ENCODE data around the gene MATN1. TPM values are rescaled to one million over a fixed set of nuclear protein-coding genes. Genes with fewer than 3 reads are reported as not detected.

MATN1 gene
- total RNA-seq, 4 donors from 2014 or later: 0.98 TPM; not detected in 3

DNA sequence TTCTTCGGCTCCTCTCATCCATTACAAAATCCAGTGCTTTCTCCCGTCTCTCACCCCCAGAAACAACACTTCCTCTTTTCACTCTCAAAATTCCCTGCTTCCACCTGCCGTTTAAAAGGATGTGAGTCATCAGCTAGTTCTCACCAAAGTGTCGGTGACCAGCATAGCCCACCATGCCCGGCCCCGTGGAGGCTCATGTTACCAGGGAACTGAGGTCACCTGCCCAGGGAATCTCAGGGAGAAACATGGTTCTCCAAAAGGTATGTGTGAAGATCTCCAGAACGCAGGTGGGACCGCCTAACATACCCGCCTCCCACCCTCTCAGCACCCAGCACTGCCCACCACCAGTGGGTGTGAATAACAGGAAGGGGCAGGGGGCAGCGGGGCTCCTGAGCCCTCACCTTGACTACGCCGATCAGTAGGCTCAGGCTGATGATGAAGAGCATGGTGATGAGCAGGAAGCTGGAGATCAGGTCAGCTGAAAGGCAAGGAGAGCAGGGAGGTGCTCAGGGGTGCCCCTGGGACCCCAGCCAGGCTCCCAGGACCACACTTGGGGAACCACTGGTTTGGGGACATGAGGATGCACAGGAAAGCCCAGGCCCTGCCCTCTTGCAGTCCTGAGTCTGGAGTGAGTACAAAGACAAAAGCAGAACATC, 18.0 kb upstream of the MATN1 start:
- TF ChIP-seq, protein P1, sequence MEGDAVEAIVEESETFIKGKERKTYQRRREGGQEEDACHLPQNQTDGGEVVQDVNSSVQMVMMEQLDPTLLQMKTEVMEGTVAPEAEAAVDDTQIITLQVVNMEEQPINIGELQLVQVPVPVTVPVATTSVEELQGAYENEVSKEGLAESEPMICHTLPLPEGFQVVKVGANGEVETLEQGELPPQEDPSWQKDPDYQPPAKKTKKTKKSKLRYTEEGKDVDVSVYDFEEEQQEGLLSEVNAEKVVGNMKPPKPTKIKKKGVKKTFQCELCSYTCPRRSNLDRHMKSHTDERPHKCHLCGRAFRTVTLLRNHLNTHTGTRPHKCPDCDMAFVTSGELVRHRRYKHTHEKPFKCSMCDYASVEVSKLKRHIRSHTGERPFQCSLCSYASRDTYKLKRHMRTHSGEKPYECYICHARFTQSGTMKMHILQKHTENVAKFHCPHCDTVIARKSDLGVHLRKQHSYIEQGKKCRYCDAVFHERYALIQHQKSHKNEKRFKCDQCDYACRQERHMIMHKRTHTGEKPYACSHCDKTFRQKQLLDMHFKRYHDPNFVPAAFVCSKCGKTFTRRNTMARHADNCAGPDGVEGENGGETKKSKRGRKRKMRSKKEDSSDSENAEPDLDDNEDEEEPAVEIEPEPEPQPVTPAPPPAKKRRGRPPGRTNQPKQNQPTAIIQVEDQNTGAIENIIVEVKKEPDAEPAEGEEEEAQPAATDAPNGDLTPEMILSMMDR (IDR thresholded peaks at IDR 0.05): no peak
- no peak for TF ChIP-seq POLR2AphosphoS5 (IDR thresholded peaks at IDR 0.05)
- TF ChIP-seq EP300 (IDR thresholded peaks at IDR 0.05): no peak
- no peak for TF ChIP-seq POLR2A (IDR thresholded peaks at IDR 0.05)
- Histone ChIP-seq H3K4me1 (peaks cover 14% of the 10 kb centered on the region), H3K36me3 (peaks cover 6% of the 10 kb centered on the region), H3K4me3 (no peak overlapping the region), H3K27ac (no peak overlapping the region), H3K27me3 (no peaks in the 10 kb centered on the region), H3K9me3 (no peaks in the 10 kb centered on the region)
- 66% methylated on average over 12 of the region's 12 CpGs for WGBS
- no peak for DNase-seq (ENCODE audit: low spot score in 2 of 2)

DNA sequence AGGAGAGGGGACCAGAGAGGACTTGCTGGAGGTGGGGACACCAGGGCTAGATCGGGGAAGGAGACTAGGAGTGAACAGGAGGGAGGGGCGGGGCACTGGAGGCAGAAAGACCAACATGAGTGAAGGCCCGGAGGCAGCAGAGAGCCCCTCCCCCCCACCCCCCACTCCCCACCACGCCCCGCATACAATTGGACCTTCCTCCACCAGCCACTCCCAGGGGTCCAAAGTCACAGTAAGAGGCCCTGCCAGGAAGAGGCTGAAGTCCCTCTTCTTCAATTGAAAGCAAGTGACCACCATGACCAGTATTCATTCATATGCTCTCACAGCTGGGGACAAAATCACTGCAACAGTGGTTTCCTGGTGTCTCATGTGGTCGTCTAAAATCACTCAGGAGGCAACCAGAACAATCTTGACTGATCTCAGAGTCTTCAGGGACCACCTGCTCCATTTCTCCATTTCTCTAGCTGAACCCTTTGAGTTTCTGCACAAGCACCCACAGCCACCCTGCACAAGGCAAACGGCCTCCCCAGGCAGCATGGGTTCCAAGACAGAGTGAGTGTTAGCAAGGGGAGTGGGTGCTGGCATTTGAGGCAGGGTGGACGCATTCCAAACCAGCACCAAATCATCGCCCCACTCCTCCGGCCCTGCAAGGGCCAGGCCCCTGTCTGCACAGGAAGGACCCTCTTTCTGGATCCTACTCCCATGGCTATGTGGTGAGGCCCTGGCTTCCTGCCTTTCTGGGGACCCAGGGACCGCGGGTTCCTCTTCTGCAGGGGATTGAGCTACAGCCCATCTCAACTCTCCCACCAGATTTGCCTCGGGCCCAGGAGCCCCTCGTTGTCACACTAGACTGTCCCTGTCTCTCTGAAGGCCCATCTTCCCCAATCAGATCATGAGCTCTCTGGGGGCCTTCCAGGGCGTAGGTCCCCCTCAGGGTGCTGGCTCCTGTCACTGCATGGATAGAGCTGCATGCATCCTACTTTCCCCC, 17.2 kb upstream of the MATN1 start:
- TF ChIP-seq EP300 (IDR thresholded peaks at IDR 0.05) (no peak), POLR2AphosphoS5 (IDR thresholded peaks at IDR 0.05) (no peak), POLR2A (IDR thresholded peaks at IDR 0.05) (no peak)
- TF ChIP-seq, protein P1 (IDR thresholded peaks at IDR 0.05): no peak
- WGBS: 76% methylated on average over 9 of the region's 15 CpGs
- Histone ChIP-seq H3K27me3 (no peaks in the 10 kb centered on the region), H3K9me3 (no peaks in the 10 kb centered on the region), H3K4me1 (peaks cover 6% of the 10 kb centered on the region), H3K27ac (no peak overlapping the region), H3K36me3 (peaks cover 6% of the 10 kb centered on the region), H3K4me3 (no peak overlapping the region)
- no peak for DNase-seq (ENCODE audit: low spot score in 2 of 2)

DNA sequence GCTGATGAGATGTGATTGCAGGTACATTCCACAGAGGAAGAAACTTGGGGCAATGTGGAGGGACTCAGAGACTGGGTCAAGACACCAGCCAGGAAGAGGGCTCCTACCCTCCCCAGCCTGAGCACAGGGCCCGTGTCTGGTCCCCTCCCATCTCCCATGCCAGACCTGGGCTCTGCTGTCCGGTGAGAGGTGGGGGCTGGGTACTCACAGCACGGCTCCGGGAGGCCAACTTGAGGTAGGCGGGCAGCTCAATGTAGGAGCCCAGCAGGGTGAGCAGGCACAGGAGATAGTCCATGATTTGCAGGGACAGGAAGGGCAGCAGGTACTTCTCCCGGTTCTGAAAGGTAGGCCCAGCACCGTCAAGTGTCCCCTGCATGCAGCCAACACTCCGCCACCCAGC, 16.2 kb upstream of the MATN1 start:
- Histone ChIP-seq H3K27ac (no peak overlapping the region), H3K27me3 (no peaks in the 10 kb centered on the region), H3K36me3 (peaks cover 12% of the 10 kb centered on the region), H3K9me3 (no peaks in the 10 kb centered on the region), H3K4me3 (no peak overlapping the region), H3K4me1 (peaks cover 6% of the 10 kb centered on the region)
- TF ChIP-seq, protein P1 (IDR thresholded peaks at IDR 0.05): no peak
- no peak for TF ChIP-seq POLR2A (IDR thresholded peaks at IDR 0.05)
- no peak for TF ChIP-seq EP300 (IDR thresholded peaks at IDR 0.05)
- TF ChIP-seq POLR2AphosphoS5 (IDR thresholded peaks at IDR 0.05): no peak
- DNase-seq (ENCODE audit: low spot score in 2 of 2): no peak
- 92% methylated on average over 5 of the region's 8 CpGs for WGBS

DNA sequence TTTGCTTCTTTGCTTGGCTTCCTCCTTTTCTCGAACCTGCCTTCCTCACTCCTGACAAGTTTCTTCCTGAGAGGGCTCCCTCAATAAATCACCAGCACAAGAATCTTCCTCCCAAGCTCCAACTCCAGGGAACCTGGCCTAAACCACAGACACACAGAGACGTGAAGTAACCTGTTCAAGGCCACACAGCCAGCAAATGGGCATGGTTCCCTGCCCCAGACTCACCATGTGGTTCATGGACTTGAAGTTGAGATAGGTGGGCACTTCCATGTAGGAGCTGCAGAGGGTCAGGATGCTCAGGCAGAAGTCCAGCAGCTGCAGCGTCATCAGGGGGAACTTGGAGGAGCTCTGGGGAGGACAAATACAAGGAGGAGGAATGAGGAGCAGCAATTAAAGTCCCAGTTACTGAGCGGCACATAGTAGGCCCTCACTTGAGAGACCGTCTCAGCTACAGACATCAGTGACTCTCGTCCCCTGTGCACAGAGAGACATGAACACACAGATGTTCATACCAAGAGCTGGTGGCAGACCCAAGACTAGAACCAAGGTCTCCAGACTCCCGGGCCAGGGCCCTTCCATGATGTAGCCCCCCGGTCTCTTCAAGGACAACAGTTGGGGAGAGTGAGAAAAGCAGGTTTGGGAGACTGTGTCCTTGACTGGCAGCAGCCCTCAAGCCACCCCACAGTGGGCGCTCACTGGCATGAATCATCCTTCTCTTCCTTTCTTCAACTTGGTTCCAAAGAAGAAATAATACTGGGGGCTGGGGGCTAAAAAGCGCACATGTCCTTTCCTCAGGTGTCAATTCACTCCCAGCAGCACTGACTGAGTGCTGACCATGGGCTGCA, 15.6 kb upstream of the MATN1 start:
- no peaks in the 10 kb centered on the region for H3K27me3 ChIP-seq
- DNase-seq (ENCODE audit: low spot score in 2 of 2): no peak
- 87% methylated on average over 10 of the region's 10 CpGs for WGBS
- H3K36me3 ChIP-seq: peaks cover 12% of the 10 kb centered on the region
- no peak overlapping the region for H3K27ac ChIP-seq
- TF ChIP-seq POLR2A (IDR thresholded peaks at IDR 0.05): no peak
- TF ChIP-seq EP300 (IDR thresholded peaks at IDR 0.05): no peak
- TF ChIP-seq, protein P1 (IDR thresholded peaks at IDR 0.05): no peak
- TF ChIP-seq POLR2AphosphoS5 (IDR thresholded peaks at IDR 0.05): no peak
- H3K4me3 ChIP-seq: no peak overlapping the region
- H3K4me1 ChIP-seq: peaks cover 3% of the 10 kb centered on the region
- H3K9me3 ChIP-seq: no peaks in the 10 kb centered on the region

Measured in suprapubic skin (tissue), 4 donors.